Common myeloid progenitor, CD34-positive (primary cell): ENCODE measurements around the gene PCNT.

ENCODE experiments used
- CTCF ChIA-PET: fragments of 350-600 bp; sonication (Branson Sonifier 250); formaldehyde crosslinking; loops from one replicate; lab custom pipeline; 2021; ENCODE audit warnings: antibody characterized with exemption; lab: Charles Lee
- POLR2A ChIA-PET: fragments of 350-600 bp; sonication (Branson Sonifier 250); formaldehyde crosslinking; loops from one replicate; lab custom pipeline; 2021; ENCODE audit warnings: antibody characterized with exemption; lab: Charles Lee
- DNase-seq, 3 donors: peaks; one replicate each; pipeline versions ENCODE4 v3.0.0 to v3.0.0-alpha.2; 2013
- H3K27ac ChIP-seq, 2 experiments: 1 replicate in 1 of 2; 2 replicates in 1 of 2; pipeline ENCODE4 v1.7.0; 2013; ENCODE audit warnings: inconsistent platforms in 2 of 2, low read length in 2 of 2, mild to moderate bottlenecking in 2 of 2, low read depth in 1 of 2, moderate library complexity in 1 of 2; ENCODE audit not compliant: severe bottlenecking in 2 of 2, insufficient read depth in 1 of 2, poor library complexity in 1 of 2
- H3K27me3 ChIP-seq, 5 experiments: replicated peaks in 2 of 5; 1 replicate in 3 of 5; 2 replicates in 2 of 5; pipeline versions ENCODE4 v1.6.1 to v1.7.0; 2013; ENCODE audit warnings: low read length in 4 of 5, mild to moderate bottlenecking in 2 of 5, moderate library complexity in 2 of 5, inconsistent platforms in 1 of 5; ENCODE audit not compliant: insufficient read depth in 5 of 5, control insufficient read depth in 4 of 5
- H3K36me3 ChIP-seq, 4 experiments: 1 replicate in 2 of 4; 2 replicates in 2 of 4; pipeline versions ENCODE4 v1.6.1 to v1.7.0; 2013; ENCODE audit warnings: low read length in 3 of 4, control low read depth in 1 of 4, mild to moderate bottlenecking in 1 of 4; ENCODE audit not compliant: control insufficient read depth in 4 of 4, insufficient read depth in 4 of 4
- H3K4me1 ChIP-seq, 4 experiments: 1 replicate in 3 of 4; 2 replicates in 1 of 4; pipeline versions ENCODE4 v1.6.1 to v1.7.1; 2013; ENCODE audit warnings: low read length in 3 of 4, mild to moderate bottlenecking in 3 of 4, control low read depth in 1 of 4, inconsistent platforms in 1 of 4, moderate library complexity in 1 of 4; ENCODE audit not compliant: control insufficient read depth in 4 of 4, insufficient read depth in 4 of 4; ENCODE audit errors: control extremely low read depth in 1 of 4
- H3K4me3 ChIP-seq, 7 experiments: 1 replicate in 4 of 7; 2 replicates in 3 of 7; pipeline versions ENCODE4 v1.5.1 to v1.7.0; 2013; ENCODE audit warnings: mild to moderate bottlenecking in 7 of 7, low read length in 6 of 7, moderate library complexity in 6 of 7, inconsistent platforms in 2 of 7, low read depth in 2 of 7, control low read depth in 1 of 7; ENCODE audit not compliant: insufficient read depth in 4 of 7, control insufficient read depth in 1 of 7; ENCODE audit errors: extremely low read depth in 1 of 7
- H3K9me3 ChIP-seq, 5 experiments: 1 replicate in 4 of 5; 2 replicates in 1 of 5; pipeline versions ENCODE4 v1.6.1 to v1.7.1; 2013; ENCODE audit warnings: low read length in 4 of 5, mild to moderate bottlenecking in 2 of 5, inconsistent platforms in 1 of 5, low read depth in 1 of 5, moderate library complexity in 1 of 5; ENCODE audit not compliant: control insufficient read depth in 4 of 5, insufficient read depth in 2 of 5; ENCODE audit errors: control extremely low read depth in 1 of 5
- WGBS: methylation state at CpG from one replicate; pipeline ENCODE4 v1.1.5; 2013; ENCODE audit not compliant: insufficient coverage; 5-methylcytosine and 5-hydroxymethylcytosine counted together

The PCNT gene

GRCh38 chr21:46323227-46323709 lies 688 bp upstream of the PCNT start:
- no peak for DNase-seq
- Histone ChIP-seq H3K9me3 (no peaks in the 10 kb centered on the region), H3K36me3 (peaks cover 0 to 23% (median 8%) of the 10 kb centered on the region in 4 experiments), H3K4me3 (peak overlapping the region; percentile 82 to 98 (median 93)), H3K27me3 (no peaks in the 10 kb centered on the region), H3K4me1 (peaks cover 14 to 62% (median 52%) of the 10 kb centered on the region in 4 experiments), H3K27ac (peak overlapping the region; percentile 59 to 84)
- under 1% methylated on average over 33 of the region's 34 CpGs for WGBS
- ChIA-PET CTCF (interaction anchor here (0.9 to 1.1 kb wide), 2 partner anchors 15 to 39 kb away, joined by 3 to 4 read pairs; no protein-coding TSS in a partner anchor), POLR2A (no interaction called here)

DNA sequence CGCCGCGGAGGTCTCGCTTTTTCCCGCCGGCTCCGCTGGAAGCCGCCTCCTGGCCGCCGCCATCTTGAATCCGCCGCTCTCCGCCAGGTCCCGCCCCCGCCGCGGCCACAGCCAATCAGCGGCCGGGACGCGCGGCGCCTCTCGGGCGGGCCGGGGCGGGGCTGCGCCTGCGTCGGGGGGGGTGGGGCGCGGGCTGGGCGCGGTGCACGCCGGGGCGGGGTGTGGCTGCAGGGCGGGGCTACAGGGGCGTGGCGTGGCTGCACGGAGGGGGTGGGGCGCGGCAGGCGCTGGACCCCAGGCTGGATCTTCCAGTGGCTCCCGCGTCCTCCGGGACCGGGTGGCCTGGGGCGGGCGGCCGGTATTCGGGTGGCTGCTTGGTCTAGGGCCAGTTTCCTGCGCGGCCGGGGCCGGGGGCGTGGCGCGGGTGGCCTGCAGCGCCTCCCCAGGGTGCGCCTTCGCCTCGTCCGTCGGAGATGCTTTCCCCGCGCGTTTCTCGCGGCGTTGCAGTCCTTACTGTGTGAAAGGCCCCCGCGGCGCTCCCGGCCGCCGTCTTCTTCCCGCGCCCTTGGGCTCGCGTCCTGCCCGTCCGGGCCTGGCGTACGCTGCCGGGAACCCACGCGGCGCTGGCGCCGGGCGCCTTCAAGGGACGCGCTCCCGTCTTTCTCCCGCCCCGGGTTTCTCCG lies 575 bp downstream of the PCNT start:
- CTCF ChIA-PET: interaction anchor here (1.2 to 1.7 kb wide), 5 partner anchors 40 to 181 kb away, joined by 4 to 6 read pairs (median 4); no protein-coding TSS in a partner anchor
- Histone ChIP-seq H3K27me3 (no peaks in the 10 kb centered on the region), H3K36me3 (peaks cover 2 to 24% (median 12%) of the 10 kb centered on the region in 4 experiments), H3K4me1 (peaks cover 14 to 49% (median 41%) of the 10 kb centered on the region in 4 experiments), H3K4me3 (peak overlapping the region; percentile 82 to 98 (median 93)), H3K27ac (peak overlapping the region; percentile 82 to 95), H3K9me3 (no peaks in the 10 kb centered on the region)
- POLR2A ChIA-PET: interaction anchor here (1.2 kb wide), 1 partner anchor 133 kb away, joined by 3 read pairs; no protein-coding TSS in a partner anchor
- 0% methylated on average over 82 of the region's 98 CpGs for WGBS
- peak; percentile 74 to 88 (median 85) for DNase-seq

DNA sequence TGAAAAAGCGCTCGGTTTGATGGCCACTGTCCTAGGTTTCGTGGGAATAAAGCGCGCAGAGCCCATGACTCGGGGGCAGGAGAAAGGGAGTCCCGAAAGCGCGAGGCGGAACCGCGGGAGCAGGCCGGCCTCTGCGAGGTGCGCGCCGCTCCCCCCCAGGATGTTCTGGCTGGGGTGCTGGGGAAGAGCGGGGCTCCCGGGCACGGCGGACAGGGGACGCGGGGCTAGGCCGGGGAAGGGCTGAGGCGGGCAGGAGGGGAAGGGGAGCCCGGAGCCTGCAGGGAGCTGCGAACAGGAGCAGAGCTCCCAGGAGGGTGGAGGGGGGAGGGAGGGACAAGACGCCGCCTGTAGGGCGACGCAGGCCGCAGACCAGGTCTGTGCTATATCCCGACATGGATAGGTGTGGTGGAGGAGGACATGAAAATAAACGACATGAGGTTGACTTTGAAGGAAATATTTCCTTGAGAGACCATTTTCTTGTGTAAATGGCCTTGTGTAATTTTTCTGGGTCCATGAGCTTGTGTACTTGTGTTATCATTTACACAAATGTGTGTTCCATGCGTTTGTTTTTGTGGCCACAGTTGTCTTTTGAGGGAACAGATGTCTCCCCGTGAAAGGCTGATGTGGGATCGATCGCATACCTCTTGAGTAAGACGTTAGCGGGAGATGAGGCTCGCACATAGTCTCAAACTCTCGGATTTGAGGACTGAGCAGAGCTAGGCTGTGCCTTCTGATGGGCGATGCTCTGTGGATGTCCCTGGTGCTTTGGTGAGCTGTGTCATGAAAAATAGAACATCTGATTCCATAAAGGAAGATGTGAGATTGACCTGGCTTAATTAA lies 1.3 kb downstream of the PCNT start:
- H3K27ac ChIP-seq: peak overlapping the region; percentile 6 to 73

GRCh38 chr21:46326110-46326703 lies 2.3 kb downstream of the PCNT start:
- H3K9me3 ChIP-seq: no peaks in the 10 kb centered on the region
- H3K4me3 ChIP-seq: peak overlapping the region in 2 of 7 experiments; percentile 82 to 88
- peaks cover 8 to 39% (median 21%) of the 10 kb centered on the region in 4 experiments for H3K36me3 ChIP-seq
- H3K4me1 ChIP-seq: peaks cover 13 to 36% (median 30%) of the 10 kb centered on the region in 4 experiments
- WGBS: 96% methylated on average over 13 of the region's 15 CpGs
- POLR2A ChIA-PET: no interaction called here
- no peaks in the 10 kb centered on the region for H3K27me3 ChIP-seq
- CTCF ChIA-PET: interaction anchor here (1.0 to 1.7 kb wide), 8 partner anchors 10 to 183 kb away, joined by 3 to 6 read pairs (median 4); no protein-coding TSS in a partner anchor
- DNase-seq: no peak
- no peak overlapping the region for H3K27ac ChIP-seq

More for the DNA sequence above, 1.3 kb downstream of the PCNT start:
- peaks cover 4 to 31% (median 17%) of the 10 kb centered on the region in 4 experiments for H3K36me3 ChIP-seq
- no peaks in the 10 kb centered on the region for H3K9me3 ChIP-seq
- H3K27me3 ChIP-seq: no peaks in the 10 kb centered on the region
- POLR2A ChIA-PET: interaction anchor here (1.2 kb wide), 1 partner anchor 132 kb away, joined by 3 read pairs; no protein-coding TSS in a partner anchor
- H3K4me1 ChIP-seq: peaks cover 14 to 43% (median 38%) of the 10 kb centered on the region in 4 experiments
- H3K4me3 ChIP-seq: peak overlapping the region; percentile 49 to 92 (median 82)
- WGBS: 11% methylated on average over 42 of the region's 43 CpGs
- peak; percentile 52 to 56 (median 53) for DNase-seq
- CTCF ChIA-PET: interaction anchor here (1.0 to 1.7 kb wide), 9 partner anchors 11 to 182 kb away, joined by 3 to 6 read pairs (median 4); no protein-coding TSS in a partner anchor

GRCh38 chr21:46327711-46328110 lies 3.8 kb downstream of the PCNT start:
- Histone ChIP-seq H3K36me3 (peaks cover 10 to 44% (median 30%) of the 10 kb centered on the region in 4 experiments), H3K9me3 (no peaks in the 10 kb centered on the region), H3K4me3 (no peak overlapping the region), H3K27ac (no peak overlapping the region), H3K4me1 (peaks cover 2 to 21% (median 16%) of the 10 kb centered on the region in 4 experiments), H3K27me3 (no peaks in the 10 kb centered on the region)
- POLR2A ChIA-PET: no interaction called here
- 92% methylated on average over 3 of the region's 4 CpGs for WGBS
- DNase-seq: no peak
- CTCF ChIA-PET: no interaction called here

- no peak for DNase-seq
- CTCF ChIA-PET: no interaction called here
- H3K9me3 ChIP-seq: no peaks in the 10 kb centered on the region
- peaks cover 10 to 47% (median 30%) of the 10 kb centered on the region in 4 experiments for H3K36me3 ChIP-seq
- no peak overlapping the region for H3K27ac ChIP-seq
- WGBS: 100% methylated on average over 4 of the region's 5 CpGs
- no peak overlapping the region for H3K4me3 ChIP-seq
- H3K27me3 ChIP-seq: no peaks in the 10 kb centered on the region
- H3K4me1 ChIP-seq: peaks cover 2 to 16% (median 11%) of the 10 kb centered on the region in 4 experiments
- POLR2A ChIA-PET: no interaction called here
These were observed 4.2 kb downstream of the PCNT start for GRCh38 chr21:46328151-46328550.
